ENCODE results near the gene TAL1. TPM values are rescaled to one million over a fixed set of nuclear protein-coding genes. Genes with fewer than 3 reads are reported as not detected.

The TAL1 gene
- total RNA-seq, 1 donor: not detected

DNA sequence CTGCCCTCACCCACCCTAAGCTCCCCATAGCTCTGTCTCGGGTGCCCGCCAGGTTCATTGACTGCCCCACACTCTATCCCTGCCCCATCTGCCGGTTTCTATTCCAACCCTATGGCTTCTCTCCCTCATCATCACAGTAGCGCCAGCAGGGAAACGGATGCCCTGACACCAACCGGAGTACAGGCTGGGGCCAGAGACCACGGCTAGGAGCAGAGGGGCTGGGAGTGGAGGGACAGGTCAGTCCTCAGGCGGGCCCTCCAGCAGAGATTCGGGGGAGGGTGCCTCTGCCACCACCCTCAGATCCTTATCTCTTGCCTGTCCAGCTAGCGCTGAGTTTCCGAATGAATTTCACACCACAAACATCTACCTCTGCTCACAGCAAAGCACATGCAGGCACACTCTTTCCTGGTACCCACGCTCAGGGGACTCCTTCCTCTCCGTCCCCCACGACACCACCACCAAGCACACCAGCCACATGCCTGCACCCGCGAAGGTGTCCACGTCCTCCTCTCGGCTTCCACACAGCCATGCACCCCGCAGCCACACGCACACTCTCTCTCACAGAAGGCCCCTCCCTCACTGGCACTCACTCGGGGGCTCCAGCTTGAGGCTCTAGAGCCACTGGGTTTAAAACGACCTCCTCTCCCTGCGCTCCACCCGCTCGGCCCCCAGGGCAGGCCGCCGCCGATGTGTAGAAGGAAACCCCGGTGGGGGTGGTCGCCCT is 7.2 kb downstream of the TAL1 start:
- H3K4me3 ChIP-seq (ENCODE audit: low read depth, low read length): no peak overlapping the region
- no peak for DNase-seq (ENCODE audit: low read depth)
- TF ChIP-seq CTCF (IDR thresholded peaks at IDR 0.05; ENCODE audit: insufficient read depth, low read depth, low read length): no peak

GRCh38 chr1:47223921-47224675 is 7.9 kb downstream of the TAL1 start:
- no peak for TF ChIP-seq CTCF (IDR thresholded peaks at IDR 0.05; ENCODE audit: insufficient read depth, low read depth, low read length)
- no peak for DNase-seq (ENCODE audit: low read depth)

GRCh38 chr1:47223174-47223920 is 8.7 kb downstream of the TAL1 start:
- H3K4me3 ChIP-seq (ENCODE audit: low read depth, low read length): no peak overlapping the region
- no peak for DNase-seq (ENCODE audit: low read depth)
- no peak for TF ChIP-seq CTCF (IDR thresholded peaks at IDR 0.05; ENCODE audit: insufficient read depth, low read depth, low read length)

More at GRCh38 chr1:47223921-47224675, 7.9 kb downstream of the TAL1 start:
- H3K4me3 ChIP-seq (ENCODE audit: low read depth, low read length): no peak overlapping the region

- TF ChIP-seq CTCF (IDR thresholded peaks at IDR 0.05; ENCODE audit: insufficient read depth, low read depth, low read length): no peak
- H3K4me3 ChIP-seq (ENCODE audit: low read depth, low read length): no peak overlapping the region
- DNase-seq (ENCODE audit: low read depth): no peak
Measured at GRCh38 chr1:47222476-47222875, 9.5 kb downstream of the TAL1 start.

DNA sequence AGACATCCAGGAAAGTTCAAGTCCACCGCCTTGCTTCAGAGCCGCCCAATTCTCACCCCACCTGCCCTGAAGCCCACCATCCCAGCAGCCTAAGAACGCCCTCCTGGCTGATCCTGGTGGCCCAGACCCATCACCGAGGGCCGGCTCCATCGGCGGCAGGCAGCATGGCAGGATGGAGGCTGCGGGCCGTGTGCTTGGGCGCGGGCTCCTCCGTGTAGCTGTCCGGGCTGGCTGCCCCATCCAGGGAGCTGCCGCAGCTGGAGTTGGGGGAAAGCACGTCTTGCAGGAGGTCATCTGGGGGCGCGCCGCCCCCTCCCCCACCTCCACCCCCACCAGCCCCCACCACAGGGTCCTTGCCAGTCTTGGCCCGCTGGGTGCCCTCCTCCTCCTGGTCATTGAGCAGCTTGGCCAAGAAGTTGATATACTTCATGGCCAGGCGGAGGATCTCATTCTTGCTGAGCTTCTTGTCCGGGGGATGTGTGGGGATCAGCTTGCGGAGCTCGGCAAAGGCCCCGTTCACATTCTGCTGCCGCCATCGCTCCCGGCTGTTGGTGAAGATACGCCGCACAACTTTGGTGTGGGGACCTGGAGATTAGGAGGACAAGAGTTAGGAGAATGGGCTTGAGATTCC is 12.3 kb downstream of the TAL1 start:
- no peak for TF ChIP-seq CTCF (IDR thresholded peaks at IDR 0.05; ENCODE audit: insufficient read depth, low read depth, low read length)

GRCh38 chr1:47219001-47219400 is 13.0 kb downstream of the TAL1 start:
- no peak overlapping the region for H3K4me3 ChIP-seq (ENCODE audit: low read depth, low read length)
- no peak for TF ChIP-seq CTCF (IDR thresholded peaks at IDR 0.05; ENCODE audit: insufficient read depth, low read depth, low read length)
- no peak for DNase-seq (ENCODE audit: low read depth)

More for the DNA sequence above, 12.3 kb downstream of the TAL1 start:
- no peak for DNase-seq (ENCODE audit: low read depth)
- H3K4me3 ChIP-seq (ENCODE audit: low read depth, low read length): no peak overlapping the region
